ENCODE results near the gene TLN1.

DNA sequence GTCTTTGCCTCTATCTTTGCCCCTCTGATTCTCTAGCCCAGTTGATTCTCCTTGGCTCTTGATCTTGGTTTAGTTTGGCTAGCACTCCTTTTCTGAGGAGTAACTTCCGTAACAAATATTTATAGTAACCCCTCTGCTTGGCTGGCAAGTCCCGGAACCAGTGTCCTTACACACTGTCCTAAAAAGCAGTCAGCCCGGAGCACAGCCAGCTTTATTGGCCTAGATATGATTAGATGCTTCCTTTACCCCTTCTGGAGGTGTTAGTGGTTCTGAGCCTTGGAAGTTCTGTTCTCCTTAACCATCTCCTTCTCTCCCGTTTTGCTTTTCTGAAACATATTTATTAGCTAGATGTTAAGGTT lies 39.1 kb upstream of the TLN1 start:
- TF ChIP-seq CTCF (IDR thresholded peaks at IDR 0.05) (no peak), POLR2A (IDR thresholded peaks at IDR 0.05) (no peak)

Data from thyroid gland (tissue), 4 donors.